K562 (cell line): ENCODE measurements around the gene ABCA1. TPM values are rescaled to one million over a fixed set of nuclear protein-coding genes. Genes with fewer than 3 reads are reported as not detected.

ENCODE experiments used
- ATAC-seq: fragments of 200-7000 bp; cut with Tn5 transposase; 3 replicates; pipeline ENCODE4 v1.9.1; 2020; ENCODE audit warnings: moderate library complexity
- BruUV-seq: library from RNA; stranded (reverse); fragments of 400-500 nt; replicated peaks from 2 replicates; lab custom pipeline; 2021; lab: Mats Ljungman, UMichigan
- CTCF ChIA-PET: fragments of 300-600 bp; formaldehyde crosslinking; extraction: SDS; loops from one replicate; lab custom pipeline; 2021; ENCODE audit warnings: low intra/inter-chr PET ratio; lab: Yijun Ruan, JAX
- POLR2A ChIA-PET: fragments of 300-600, 350-650 bp; sonication (Branson Sonifier 250); formaldehyde crosslinking; extraction: SDS; loops from one replicate; lab custom pipeline; 2021; ENCODE audit warnings: antibody characterized with exemption, inconsistent platforms; lab: Yijun Ruan, JAX
- DNase-seq, 4 experiments: peaks; one replicate each; pipeline versions ENCODE4 v3.0.0 to v3.0.0-alpha.2; 2011 to 2018; ENCODE audit warnings: low spot score in 3 of 4, mixed read lengths in 3 of 4; ENCODE audit errors: extremely low read depth in 1 of 4
- FAIRE-seq: peaks from 2 replicates; lab custom pipeline; 2011; peaks lifted over from hg19 to GRCh38; lab: Jason Lieb, UNC
- H2AFZ ChIP-seq: 2 replicates; pipeline ENCODE4 v1.6.0; 2011; ENCODE audit warnings: low read depth, low read length, control low read depth, inconsistent platforms
- H3K27ac ChIP-seq: fragments of 200-600 bp; 3 replicates; pipeline ENCODE4 v1.8.0; 2011; ENCODE audit warnings: low read depth, mild to moderate bottlenecking, control low read depth, inconsistent platforms, low read length, moderate library complexity, mixed read lengths; ENCODE audit errors: extremely low read depth
- H3K27me3 ChIP-seq, 2 experiments: fragments of 300-600 bp in 1 of 2; 2 replicates in 1 of 2; 3 replicates in 1 of 2; pipeline versions ENCODE4 v1.6.0 to v1.8.0; 2011; ENCODE audit warnings: inconsistent platforms in 2 of 2, low read length in 2 of 2, mild to moderate bottlenecking in 1 of 2, mixed read lengths in 1 of 2, moderate library complexity in 1 of 2; ENCODE audit not compliant: control insufficient read depth in 2 of 2, insufficient read depth in 2 of 2
- H3K36me3 ChIP-seq: fragments of 300-600 bp; 3 replicates; pipeline ENCODE4 v1.8.0; 2011; ENCODE audit warnings: mild to moderate bottlenecking, low read length, inconsistent platforms; ENCODE audit not compliant: control insufficient read depth, insufficient read depth
- H3K4me1 ChIP-seq, 2 experiments: fragments of 200-600 bp in 1 of 2; replicated peaks in 1 of 2; 2 replicates in 1 of 2; 3 replicates in 1 of 2; pipeline versions ENCODE4 v1.5.1 to v1.8.0; 2011; ENCODE audit warnings: inconsistent platforms in 2 of 2, low read length in 2 of 2, mild to moderate bottlenecking in 1 of 2, mixed read lengths in 1 of 2, moderate library complexity in 1 of 2; ENCODE audit not compliant: control insufficient read depth in 2 of 2, insufficient read depth in 2 of 2
- H3K4me2 ChIP-seq: 2 replicates; pipeline ENCODE4 v1.6.1; 2011; ENCODE audit warnings: low read length, control low read depth, inconsistent platforms, mixed read lengths; ENCODE audit not compliant: insufficient read depth
- H3K4me3 ChIP-seq: fragments of 200-600 bp; sonication (generic), shearing (Covaris generic); 2 replicates; pipeline ENCODE4 v1.5.1; 2016; ENCODE audit warnings: control low read depth, inconsistent platforms
- H3K79me2 ChIP-seq: fragments of 200-600 bp; 3 replicates; pipeline ENCODE4 v1.8.0; 2011; ENCODE audit warnings: low read length, inconsistent platforms; ENCODE audit not compliant: control insufficient read depth, insufficient read depth
- H3K9ac ChIP-seq, 2 experiments: 2 replicates each; pipeline versions ENCODE4 v1.6.0 to v1.6.1; 2011; ENCODE audit warnings: low read depth in 2 of 2, low read length in 2 of 2, control low read depth in 1 of 2, inconsistent platforms in 1 of 2, mild to moderate bottlenecking in 1 of 2, mixed read lengths in 1 of 2; ENCODE audit not compliant: insufficient read depth in 1 of 2
- H3K9me1 ChIP-seq: one replicate; pipeline ENCODE4 v1.6.0; 2011; ENCODE audit warnings: inconsistent platforms, mild to moderate bottlenecking, low read length, moderate library complexity; ENCODE audit not compliant: control insufficient read depth, insufficient read depth
- H3K9me3 ChIP-seq: replicated peaks from 2 replicates; pipeline ENCODE4 v1.5.1; 2011; ENCODE audit warnings: low read depth, low read length, inconsistent platforms; ENCODE audit not compliant: control insufficient read depth, insufficient read depth
- H4K20me1 ChIP-seq: replicated peaks from 2 replicates; pipeline ENCODE4 v1.6.1; 2011; ENCODE audit warnings: low read length, inconsistent platforms, mixed read lengths; ENCODE audit not compliant: control insufficient read depth, insufficient read depth
- CBX2 ChIP-seq: fragments of 200-600 bp; sonication (generic); IDR thresholded peaks from one replicate; pipeline ENCODE4 v1.6.1; 2012; ENCODE audit warnings: mild to moderate bottlenecking, low read length, inconsistent platforms; ENCODE audit not compliant: insufficient read depth, poor library complexity, severe bottlenecking
- EGR1 ChIP-seq: fragments of 450-650 bp; conservative IDR thresholded peaks from 2 replicates; pipeline ENCODE4 v1.6.1; 2017; ENCODE audit warnings: mild to moderate bottlenecking
- HDAC1 ChIP-seq, 2 experiments: fragments of 450-650 bp; IDR thresholded peaks; 2 replicates each; pipeline ENCODE4 v1.6.1; 2016 to 2017; ENCODE audit warnings: inconsistent platforms in 1 of 2, mild to moderate bottlenecking in 1 of 2, moderate library complexity in 1 of 2
- ZBED1 ChIP-seq: IDR thresholded peaks from 2 replicates; pipeline ENCODE4 v1.6.1; 2014
- WGBS: fragments of 100-300 bp; shearing (Covaris generic); methylation state at CpG from one replicate; pipeline ENCODE4 v1.1.6; 2016; ENCODE audit warnings: low coverage, mixed read lengths; ENCODE audit not compliant: insufficient coverage; ENCODE audit errors: missing lambda C conversion rate; 5-methylcytosine and 5-hydroxymethylcytosine counted together
- in situ Hi-C: fragments of 300-500 bp; cut with MboI; formaldehyde crosslinking; loops from 4 replicates; pipeline ENCODE4 v1.15.0; 2018; ENCODE audit warnings: inconsistent platforms, mixed read lengths
- intact Hi-C: fragments of 100-400 bp; cut with micrococcal nuclease; formaldehyde crosslinking; loops from 2 replicates; pipeline ENCODE4 v1.14.2; 2022
- polyA plus RNA-seq, 8 experiments: library from polyadenylated mRNA; depleted of rRNA in 4 of 8; stranded (reverse) in 5 of 8; unstranded in 3 of 8; fragments of >200 nt; fragmentation: Nextera tagmentation in 2 of 8; fragmentation: Illumina TruSeq in 1 of 8; extraction: Ambion mirVana in 2 of 8; extraction: Trizol in 1 of 8; gene quantifications; 2 replicates each; pipeline versions ENCODE4 v1.2.1 to v1.2.3, GENCODE V29; 2011 to 2014; ENCODE audit warnings: inconsistent platforms in 1 of 8, missing spikeins in 1 of 8
- total RNA-seq, 7 experiments: library from RNA; depleted of rRNA in 6 of 7; stranded (reverse); fragments of >200 nt in 6 of 7; fragmentation: Illumina TruSeq in 2 of 7; extraction: Trizol in 2 of 7; gene quantifications; 2 replicates each; pipeline versions ENCODE4 v1.2.1 to v1.2.3, GENCODE V29; 2011 to 2021; ENCODE audit warnings: low replicate concordance in 1 of 7
- TF ChIP-seq, protein P1 (sequence below): fragments of 250-450 bp; sonication (Bioruptor Pico); IDR thresholded peaks from 2 replicates; pipeline ENCODE4 v1.5.0; 2021; ENCODE audit warnings: mild to moderate bottlenecking, borderline replicate concordance
- TF ChIP-seq, protein P2 (sequence below): sonication (generic); formaldehyde crosslinking; IDR thresholded peaks from 2 replicates; pipeline ENCODE4 v1.8.1; 2023; ENCODE audit warnings: missing genetic modification reagents, mild to moderate bottlenecking, borderline replicate concordance

The ABCA1 gene
- total and polyA plus RNA-seq, 9 of the 15 experiments (the other 6 are each of a cell fraction or from before 2014, with no cell fraction given), result under 0.01 to 0.18 (median 0.02) TPM; not detected in 5

DNA sequence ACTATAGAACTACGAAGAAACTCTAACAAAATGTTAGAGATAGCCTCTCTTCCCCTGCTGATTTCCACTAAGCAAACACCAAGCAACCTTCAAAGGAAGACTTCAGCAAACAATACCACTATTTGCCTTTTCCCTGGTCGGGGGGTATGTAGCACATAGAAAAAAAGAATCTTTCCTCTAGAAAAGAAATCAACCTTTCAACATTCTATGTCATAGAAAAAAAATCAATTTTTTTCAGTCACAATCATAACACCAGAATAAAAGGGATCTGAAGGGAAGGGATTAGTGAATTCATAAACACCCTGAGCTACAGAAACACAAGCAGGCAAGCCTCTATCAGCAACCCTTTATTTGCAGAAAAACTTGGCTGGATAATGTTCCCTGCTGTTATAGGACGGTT is 15.3 kb downstream of the ABCA1 start (continued):
- TF ChIP-seq, protein P1, sequence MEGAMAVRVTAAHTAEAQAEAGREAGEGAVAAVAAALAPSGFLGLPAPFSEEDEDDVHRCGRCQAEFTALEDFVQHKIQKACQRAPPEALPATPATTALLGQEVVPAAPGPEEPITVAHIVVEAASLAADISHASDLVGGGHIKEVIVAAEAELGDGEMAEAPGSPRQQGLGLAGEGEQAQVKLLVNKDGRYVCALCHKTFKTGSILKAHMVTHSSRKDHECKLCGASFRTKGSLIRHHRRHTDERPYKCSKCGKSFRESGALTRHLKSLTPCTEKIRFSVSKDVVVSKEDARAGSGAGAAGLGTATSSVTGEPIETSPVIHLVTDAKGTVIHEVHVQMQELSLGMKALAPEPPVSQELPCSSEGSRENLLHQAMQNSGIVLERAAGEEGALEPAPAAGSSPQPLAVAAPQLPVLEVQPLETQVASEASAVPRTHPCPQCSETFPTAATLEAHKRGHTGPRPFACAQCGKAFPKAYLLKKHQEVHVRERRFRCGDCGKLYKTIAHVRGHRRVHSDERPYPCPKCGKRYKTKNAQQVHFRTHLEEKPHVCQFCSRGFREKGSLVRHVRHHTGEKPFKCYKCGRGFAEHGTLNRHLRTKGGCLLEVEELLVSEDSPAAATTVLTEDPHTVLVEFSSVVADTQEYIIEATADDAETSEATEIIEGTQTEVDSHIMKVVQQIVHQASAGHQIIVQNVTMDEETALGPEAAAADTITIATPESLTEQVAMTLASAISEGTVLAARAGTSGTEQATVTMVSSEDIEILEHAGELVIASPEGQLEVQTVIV (CRISPR knock-in tag), result no peak

- ChIA-PET CTCF (no interaction called here), POLR2A (no interaction called here)
- Histone ChIP-seq H3K27me3 (peaks cover 4 to 6% of the 10 kb centered on the region in 2 experiments; a peak in 4 of 5 replicates), H3K9ac (no peak overlapping the region), H3K4me2 (no peak overlapping the region), H3K79me2 (no peaks in the 10 kb centered on the region), H3K9me1 (no peaks in the 10 kb centered on the region), H3K4me3 (no peak overlapping the region), H3K9me3 (no peaks in the 10 kb centered on the region), H3K4me1 (no peaks in the 10 kb centered on the region), H2AFZ (no peak overlapping the region), H4K20me1 (no peaks in the 10 kb centered on the region), H3K36me3 (no peaks in the 10 kb centered on the region), H3K27ac (no peak overlapping the region)
- intact Hi-C loops (no loop called here), in situ Hi-C loops (no loop called here)
- no peak for TF ChIP-seq HDAC1 (IDR thresholded peaks at IDR 0.05)
- no peak for TF ChIP-seq ZBED1
- TF ChIP-seq CBX2, result no peak
- TF ChIP-seq EGR1, result no peak
- TF ChIP-seq, protein P2, sequence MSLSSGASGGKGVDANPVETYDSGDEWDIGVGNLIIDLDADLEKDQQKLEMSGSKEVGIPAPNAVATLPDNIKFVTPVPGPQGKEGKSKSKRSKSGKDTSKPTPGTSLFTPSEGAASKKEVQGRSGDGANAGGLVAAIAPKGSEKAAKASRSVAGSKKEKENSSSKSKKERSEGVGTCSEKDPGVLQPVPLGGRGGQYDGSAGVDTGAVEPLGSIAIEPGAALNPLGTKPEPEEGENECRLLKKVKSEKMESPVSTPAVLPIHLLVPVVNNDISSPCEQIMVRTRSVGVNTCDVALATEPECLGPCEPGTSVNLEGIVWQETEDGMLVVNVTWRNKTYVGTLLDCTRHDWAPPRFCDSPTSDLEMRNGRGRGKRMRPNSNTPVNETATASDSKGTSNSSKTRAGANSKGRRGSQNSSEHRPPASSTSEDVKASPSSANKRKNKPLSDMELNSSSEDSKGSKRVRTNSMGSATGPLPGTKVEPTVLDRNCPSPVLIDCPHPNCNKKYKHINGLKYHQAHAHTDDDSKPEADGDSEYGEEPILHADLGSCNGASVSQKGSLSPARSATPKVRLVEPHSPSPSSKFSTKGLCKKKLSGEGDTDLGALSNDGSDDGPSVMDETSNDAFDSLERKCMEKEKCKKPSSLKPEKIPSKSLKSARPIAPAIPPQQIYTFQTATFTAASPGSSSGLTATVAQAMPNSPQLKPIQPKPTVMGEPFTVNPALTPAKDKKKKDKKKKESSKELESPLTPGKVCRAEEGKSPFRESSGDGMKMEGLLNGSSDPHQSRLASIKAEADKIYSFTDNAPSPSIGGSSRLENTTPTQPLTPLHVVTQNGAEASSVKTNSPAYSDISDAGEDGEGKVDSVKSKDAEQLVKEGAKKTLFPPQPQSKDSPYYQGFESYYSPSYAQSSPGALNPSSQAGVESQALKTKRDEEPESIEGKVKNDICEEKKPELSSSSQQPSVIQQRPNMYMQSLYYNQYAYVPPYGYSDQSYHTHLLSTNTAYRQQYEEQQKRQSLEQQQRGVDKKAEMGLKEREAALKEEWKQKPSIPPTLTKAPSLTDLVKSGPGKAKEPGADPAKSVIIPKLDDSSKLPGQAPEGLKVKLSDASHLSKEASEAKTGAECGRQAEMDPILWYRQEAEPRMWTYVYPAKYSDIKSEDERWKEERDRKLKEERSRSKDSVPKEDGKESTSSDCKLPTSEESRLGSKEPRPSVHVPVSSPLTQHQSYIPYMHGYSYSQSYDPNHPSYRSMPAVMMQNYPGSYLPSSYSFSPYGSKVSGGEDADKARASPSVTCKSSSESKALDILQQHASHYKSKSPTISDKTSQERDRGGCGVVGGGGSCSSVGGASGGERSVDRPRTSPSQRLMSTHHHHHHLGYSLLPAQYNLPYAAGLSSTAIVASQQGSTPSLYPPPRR (CRISPR knock-in tag), result no peak
- FAIRE-seq (no peak), ATAC-seq (no peak), DNase-seq (no peak)
- 0% methylated on average over 4 of the region's 4 CpGs for WGBS
- no TSS peak for BruUV-seq
Observed at GRCh38 chr9:104911032-104911607, 16.8 kb downstream of the ABCA1 start.
